Measurements from ENCODE around the gene FBXO31. TPM values are rescaled to one million over a fixed set of nuclear protein-coding genes. Genes with fewer than 3 reads are reported as not detected.
"Not testable (repeated sequence)": the region's sequence is repeated elsewhere in the genome, so short reads cannot be mapped to it uniquely, and the experiment has no call there.

The FBXO31 gene
- total RNA-seq, 4 donors from 2014 or later: 89.4 to 241 (median 147) TPM

- Histone ChIP-seq H3K4me3 (peak overlapping the region in 3 of 4 donors; percentile 46 to 84 (median 78)), H3K36me3 (no peaks in the 10 kb centered on the region), H3K27ac (peak overlapping the region; percentile 98 to 100 (median 100)), H3K9me3 (no peaks in the 10 kb centered on the region), H3K27me3 (no peaks in the 10 kb centered on the region), H3K4me1 (peaks cover 6 to 66% (median 34%) of the 10 kb centered on the region in 4 donors)
- WGBS, 2 donors: 94 to 96% methylated on average over 24 of the region's 24 CpGs
- TF ChIP-seq EP300 (IDR thresholded peaks at IDR 0.05): no peak
- TF ChIP-seq CTCF (IDR thresholded peaks at IDR 0.05): no peak
- TF ChIP-seq POLR2A (IDR thresholded peaks at IDR 0.05): no peak
- DNase-seq (ENCODE audit: low spot score in 2 of 2): no peak
Measured at GRCh38 chr16:87390641-87391323, 7.2 kb upstream of the FBXO31 start.

- H3K27me3 ChIP-seq; H3K36me3 ChIP-seq; DNase-seq (ENCODE audit: low spot score in 2 of 2); H3K9me3 ChIP-seq; H3K4me3 ChIP-seq: not testable (repeated sequence)
- peaks cover 6 to 59% (median 31%) of the 10 kb centered on the region in 4 donors for H3K4me1 ChIP-seq
- 90 to 96% methylated on average over 9 of the region's 9 CpGs for WGBS, 2 donors
- H3K27ac ChIP-seq: peak overlapping the region in 1 of 4 donors; percentile 98
Measured at GRCh38 chr16:87389914-87390313, 6.3 kb upstream of the FBXO31 start.

GRCh38 chr16:87389245-87389644 is 5.7 kb upstream of the FBXO31 start:
- no peak for DNase-seq (ENCODE audit: low spot score in 2 of 2)
- no peaks in the 10 kb centered on the region for H3K9me3 ChIP-seq
- H3K27me3 ChIP-seq: no peaks in the 10 kb centered on the region
- no peak for TF ChIP-seq POLR2A (IDR thresholded peaks at IDR 0.05)
- TF ChIP-seq EP300 (IDR thresholded peaks at IDR 0.05): no peak
- TF ChIP-seq CTCF (IDR thresholded peaks at IDR 0.05): no peak
- H3K36me3 ChIP-seq: no peaks in the 10 kb centered on the region
- WGBS, 2 donors: 88 to 89% methylated on average over 5 of the region's 5 CpGs
- H3K27ac ChIP-seq: peak overlapping the region in 3 of 4 donors; percentile 84 to 98 (median 95)
- peaks cover 6 to 59% (median 33%) of the 10 kb centered on the region in 4 donors for H3K4me1 ChIP-seq
- H3K4me3 ChIP-seq: no peak overlapping the region

GRCh38 chr16:87388818-87389134 is 5.2 kb upstream of the FBXO31 start:
- Histone ChIP-seq H3K36me3 (no peaks in the 10 kb centered on the region), H3K9me3 (no peaks in the 10 kb centered on the region), H3K27ac (peak overlapping the region; percentile 84 to 98 (median 96)), H3K27me3 (no peaks in the 10 kb centered on the region), H3K4me3 (peak overlapping the region in 2 of 4 donors; percentile 11 to 36), H3K4me1 (peaks cover 2 to 55% (median 28%) of the 10 kb centered on the region in 4 donors)
- no peak for TF ChIP-seq POLR2A (IDR thresholded peaks at IDR 0.05)
- TF ChIP-seq EP300 (IDR thresholded peaks at IDR 0.05): no peak
- no peak for TF ChIP-seq CTCF (IDR thresholded peaks at IDR 0.05)
- WGBS, 2 donors: 23 to 37% methylated on average over 1 of the region's 1 CpG
- no peak for DNase-seq (ENCODE audit: low spot score in 2 of 2)

- H3K4me3 ChIP-seq: peak overlapping the region; percentile 4 to 36 (median 14)
- H3K4me1 ChIP-seq: peaks cover 0 to 49% (median 24%) of the 10 kb centered on the region in 4 donors
- peak; percentile 90 to 99 for TF ChIP-seq EP300 (IDR thresholded peaks at IDR 0.05)
- TF ChIP-seq POLR2A (IDR thresholded peaks at IDR 0.05): peak; percentile 61 to 88
- TF ChIP-seq CTCF (IDR thresholded peaks at IDR 0.05): peak in 1 of 5 experiments; percentile 27
- 6 to 9% methylated on average over 18 of the region's 18 CpGs for WGBS, 2 donors
- no peaks in the 10 kb centered on the region for H3K36me3 ChIP-seq
- H3K9me3 ChIP-seq: no peaks in the 10 kb centered on the region
- peak; percentile 83 to 92 for DNase-seq (ENCODE audit: low spot score in 2 of 2)
- H3K27me3 ChIP-seq: no peaks in the 10 kb centered on the region
- peak overlapping the region; percentile 84 to 98 (median 96) for H3K27ac ChIP-seq
Measured at GRCh38 chr16:87387942-87388817, 4.6 kb upstream of the FBXO31 start.

GRCh38 chr16:87384875-87385167 is 1.2 kb upstream of the FBXO31 start:
- not testable (repeated sequence) for DNase-seq (ENCODE audit: low spot score in 2 of 2); H3K9me3 ChIP-seq; H3K27me3 ChIP-seq; H3K36me3 ChIP-seq
- H3K4me1 ChIP-seq: peaks cover 0 to 68% (median 39%) of the 10 kb centered on the region in 4 donors
- peak overlapping the region; percentile 88 to 96 (median 92) for H3K27ac ChIP-seq
- WGBS, 2 donors: 88 to 90% methylated on average over 12 of the region's 12 CpGs
- H3K4me3 ChIP-seq: peak overlapping the region in 3 of 4 donors; percentile 54 to 98 (median 71)
